Endodermal cell (in vitro differentiated cells): Measurements from ENCODE around the gene PAIP2. TPM values are rescaled to one million over a fixed set of nuclear protein-coding genes. Genes with fewer than 3 reads are reported as not detected.

Experiments used
- DNase-seq: peaks from one replicate; pipeline ENCODE4 v3.0.0-alpha.2; 2017
- H3K27ac ChIP-seq: 2 replicates; pipeline ENCODE4 v1.5.1; 2013; ENCODE audit warnings: mild to moderate bottlenecking, low read depth, low read length, moderate library complexity
- H3K27me3 ChIP-seq: 2 replicates; pipeline ENCODE4 v1.6.1; 2013; ENCODE audit warnings: mild to moderate bottlenecking, low read length, moderate library complexity; ENCODE audit not compliant: insufficient read depth, control insufficient read depth, poor library complexity, severe bottlenecking
- H3K36me3 ChIP-seq: 2 replicates; pipeline ENCODE4 v1.7.0; 2013; ENCODE audit warnings: mild to moderate bottlenecking, low read length, moderate library complexity; ENCODE audit not compliant: control insufficient read depth, insufficient read depth
- H3K4me1 ChIP-seq: one replicate; pipeline ENCODE4 v1.7.0; 2013; ENCODE audit warnings: low read length; ENCODE audit not compliant: control insufficient read depth, insufficient read depth
- H3K4me3 ChIP-seq: 2 replicates; pipeline ENCODE4 v1.5.1; 2013; ENCODE audit warnings: mild to moderate bottlenecking, low read length, moderate library complexity
- H3K9ac ChIP-seq: 2 replicates; pipeline ENCODE4 v1.6.1; 2013; ENCODE audit warnings: mild to moderate bottlenecking, low read length, moderate library complexity; ENCODE audit not compliant: poor library complexity, severe bottlenecking; ENCODE audit errors: extremely low read depth
- H3K9me3 ChIP-seq: 2 replicates; pipeline ENCODE4 v1.6.1; 2013; ENCODE audit warnings: mild to moderate bottlenecking, low read length, moderate library complexity; ENCODE audit not compliant: control insufficient read depth
- H3K27ac Mint-ChIP-seq: 2 replicates; pipeline ENCODE4 v1.8.0; 2020; ENCODE audit warnings: mixed read lengths
- H3K27me3 Mint-ChIP-seq: 2 replicates; pipeline ENCODE4 v1.8.0; 2021; ENCODE audit warnings: mild to moderate bottlenecking, mixed read lengths; ENCODE audit not compliant: insufficient read depth
- H3K36me3 Mint-ChIP-seq: 2 replicates; pipeline ENCODE4 v1.8.0; 2020; ENCODE audit warnings: low read depth, mixed read lengths
- H3K4me1 Mint-ChIP-seq: 2 replicates; pipeline ENCODE4 v1.8.0; 2020; ENCODE audit warnings: mixed read lengths
- H3K4me3 Mint-ChIP-seq: 2 replicates; pipeline ENCODE4 v1.8.0; 2020; ENCODE audit warnings: mild to moderate bottlenecking, moderate library complexity, mixed read lengths
- H3K9me3 Mint-ChIP-seq: 2 replicates; pipeline ENCODE4 v1.8.0; 2020; ENCODE audit warnings: mild to moderate bottlenecking, mixed read lengths
- WGBS, 2 experiments: methylation state at CpG; one replicate each; pipeline versions ENCODE4 v1.1.5 to v1.1.7; 2013; ENCODE audit warnings: missing lambda C conversion rate in 2 of 2, mixed read lengths in 1 of 2; ENCODE audit not compliant: insufficient coverage in 1 of 2, insufficient read length in 1 of 2; 5-methylcytosine and 5-hydroxymethylcytosine counted together
- total RNA-seq, 2 donors: library from RNA; stranded (reverse); fragmentation: NEBNext Ultra II Directional in 1 of 2; extraction: Animal tissue kit (Norgen Biotek cat#: 25700) in 1 of 2; gene quantifications; 2 replicates in 1 of 2; 3 replicates in 1 of 2; pipeline ENCODE4 v1.2.1, GENCODE V29; 2021
- TF ChIP-seq, protein P1 (sequence below): fragments of 200-600 bp; sonication (generic); conservative IDR thresholded peaks from 2 replicates; pipeline ENCODE4 v1.5.0; 2021; ENCODE audit warnings: antibody characterized with exemption, mild to moderate bottlenecking

The PAIP2 gene
- total RNA-seq, 2 donors from 2014 or later: 128 to 142 TPM

DNA sequence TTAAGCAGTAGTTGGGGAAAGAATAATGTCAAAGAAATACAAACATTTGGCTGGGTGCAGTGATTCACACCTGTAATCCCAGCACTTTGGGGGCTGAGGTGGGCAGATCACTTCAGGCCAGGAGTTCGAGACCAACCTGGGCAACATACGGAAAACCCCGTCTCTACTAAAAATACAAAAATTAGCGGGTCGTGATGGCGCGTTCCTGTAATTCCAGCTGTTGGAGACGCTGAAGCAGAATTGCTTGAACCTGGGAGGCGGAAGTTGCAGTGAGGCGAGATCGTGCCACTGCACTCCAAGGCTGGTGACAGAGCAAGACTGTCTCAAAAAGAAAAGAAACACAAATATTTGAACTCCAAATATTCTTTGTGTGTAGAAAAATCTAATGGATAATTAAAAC is 43.4 kb upstream of the PAIP2 start:
- H3K27ac ChIP-seq: no peak overlapping the region
- peak overlapping the region; percentile 44 for H3K27ac Mint-ChIP-seq
- H3K27me3 ChIP-seq: no peaks in the 10 kb centered on the region
- peak overlapping the region; percentile 99 for H3K4me3 ChIP-seq
- WGBS, 2 experiments: 89 to 92% methylated on average over 11 of the region's 11 CpGs
- peaks cover 46% of the 10 kb centered on the region for H3K4me1 Mint-ChIP-seq
- no peaks in the 10 kb centered on the region for H3K9me3 Mint-ChIP-seq
- H3K9ac ChIP-seq: peak overlapping the region; percentile 5
- H3K36me3 ChIP-seq: peaks cover 24% of the 10 kb centered on the region
- H3K27me3 Mint-ChIP-seq: no peaks in the 10 kb centered on the region
- peak; percentile 42 for DNase-seq
- H3K4me1 ChIP-seq: no peaks in the 10 kb centered on the region
- H3K36me3 Mint-ChIP-seq: peaks cover 27% of the 10 kb centered on the region
- TF ChIP-seq, protein P1, sequence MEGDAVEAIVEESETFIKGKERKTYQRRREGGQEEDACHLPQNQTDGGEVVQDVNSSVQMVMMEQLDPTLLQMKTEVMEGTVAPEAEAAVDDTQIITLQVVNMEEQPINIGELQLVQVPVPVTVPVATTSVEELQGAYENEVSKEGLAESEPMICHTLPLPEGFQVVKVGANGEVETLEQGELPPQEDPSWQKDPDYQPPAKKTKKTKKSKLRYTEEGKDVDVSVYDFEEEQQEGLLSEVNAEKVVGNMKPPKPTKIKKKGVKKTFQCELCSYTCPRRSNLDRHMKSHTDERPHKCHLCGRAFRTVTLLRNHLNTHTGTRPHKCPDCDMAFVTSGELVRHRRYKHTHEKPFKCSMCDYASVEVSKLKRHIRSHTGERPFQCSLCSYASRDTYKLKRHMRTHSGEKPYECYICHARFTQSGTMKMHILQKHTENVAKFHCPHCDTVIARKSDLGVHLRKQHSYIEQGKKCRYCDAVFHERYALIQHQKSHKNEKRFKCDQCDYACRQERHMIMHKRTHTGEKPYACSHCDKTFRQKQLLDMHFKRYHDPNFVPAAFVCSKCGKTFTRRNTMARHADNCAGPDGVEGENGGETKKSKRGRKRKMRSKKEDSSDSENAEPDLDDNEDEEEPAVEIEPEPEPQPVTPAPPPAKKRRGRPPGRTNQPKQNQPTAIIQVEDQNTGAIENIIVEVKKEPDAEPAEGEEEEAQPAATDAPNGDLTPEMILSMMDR: no peak
- H3K9me3 ChIP-seq: no peaks in the 10 kb centered on the region
- no peak overlapping the region for H3K4me3 Mint-ChIP-seq

DNA sequence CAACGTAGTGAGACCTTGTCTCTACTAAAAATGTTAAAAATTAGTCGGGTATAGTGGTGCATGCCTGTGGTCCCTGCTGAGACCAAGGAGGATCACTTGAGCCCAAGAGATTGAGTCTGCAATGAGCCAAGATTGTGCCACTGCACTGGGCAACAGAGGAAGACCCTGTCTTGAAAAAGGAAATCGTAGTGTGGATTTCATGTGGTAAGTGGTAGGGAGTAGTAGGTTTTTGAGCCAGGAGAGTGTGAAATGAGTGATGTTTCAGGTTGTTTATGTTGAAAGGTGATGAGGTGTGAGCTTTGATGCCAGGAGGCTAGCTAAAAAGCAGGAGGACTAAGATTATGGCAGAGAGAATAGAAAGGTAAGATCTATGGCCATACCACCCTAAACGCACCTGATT is 42.2 kb upstream of the PAIP2 start:
- Mint-ChIP-seq H3K4me3 (no peak overlapping the region), H3K36me3 (peaks cover 23% of the 10 kb centered on the region), H3K27ac (peak overlapping the region; percentile 31), H3K4me1 (peaks cover 49% of the 10 kb centered on the region), H3K27me3 (no peaks in the 10 kb centered on the region), H3K9me3 (no peaks in the 10 kb centered on the region)
- Histone ChIP-seq H3K4me1 (no peaks in the 10 kb centered on the region), H3K27ac (no peak overlapping the region), H3K27me3 (no peaks in the 10 kb centered on the region), H3K36me3 (peaks cover 24% of the 10 kb centered on the region), H3K9ac (no peak overlapping the region), H3K4me3 (no peak overlapping the region), H3K9me3 (no peaks in the 10 kb centered on the region)
- TF ChIP-seq, protein P1: no peak
- 89 to 92% methylated on average over 4 of the region's 4 CpGs for WGBS, 2 experiments
- peak; percentile 38 for DNase-seq

DNA sequence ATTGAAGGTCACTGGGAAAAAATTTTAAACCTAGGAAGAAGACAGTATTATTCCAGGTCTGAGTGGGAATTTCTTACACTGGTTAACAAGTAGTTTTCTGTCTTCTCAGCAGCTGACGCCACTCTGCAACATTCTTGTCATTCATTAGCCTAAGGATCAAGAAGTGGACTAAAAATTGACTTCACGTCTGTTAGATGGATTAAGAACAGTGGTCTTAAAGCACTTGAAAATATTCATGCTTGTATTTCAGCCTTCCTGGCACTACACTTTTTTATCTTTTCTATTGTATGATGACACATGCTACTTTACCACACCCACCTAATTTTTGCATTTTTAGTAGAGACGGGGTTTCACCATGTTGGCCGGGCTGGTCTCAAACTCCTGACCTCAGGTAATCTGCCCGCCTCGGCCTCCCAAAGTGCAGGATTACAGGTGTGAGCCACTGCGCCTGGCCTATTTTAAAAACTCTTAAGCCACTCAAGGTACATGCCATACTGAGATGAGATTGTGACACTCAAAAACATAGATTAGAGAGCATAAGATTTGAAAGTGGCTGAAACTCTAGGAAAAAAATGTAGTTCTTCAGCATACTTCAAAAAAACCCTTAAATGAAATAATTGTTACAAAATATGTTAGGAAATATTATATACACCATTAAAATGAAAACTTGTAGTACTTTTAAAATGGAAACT is 39.7 kb upstream of the PAIP2 start:
- H3K4me3 Mint-ChIP-seq: no peak overlapping the region
- H3K4me1 ChIP-seq: peaks cover 3% of the 10 kb centered on the region

More for the DNA sequence above, 39.7 kb upstream of the PAIP2 start:
- DNase-seq: peak; percentile 11
- Mint-ChIP-seq H3K9me3 (no peaks in the 10 kb centered on the region), H3K27ac (peak overlapping the region; percentile 18), H3K27me3 (no peaks in the 10 kb centered on the region), H3K4me1 (peaks cover 52% of the 10 kb centered on the region), H3K36me3 (peaks cover 11% of the 10 kb centered on the region)
- Histone ChIP-seq H3K9ac (no peak overlapping the region), H3K4me3 (no peak overlapping the region), H3K36me3 (peaks cover 20% of the 10 kb centered on the region), H3K9me3 (no peaks in the 10 kb centered on the region), H3K27ac (no peak overlapping the region), H3K27me3 (no peaks in the 10 kb centered on the region)
- WGBS, 2 experiments: 91 to 92% methylated on average over 7 of the region's 7 CpGs
- TF ChIP-seq, protein P1: no peak
